ENCODE measurements around the gene ACD.
A peak's percentile ranks its signal among the peaks of the same experiment; 100 is the strongest.

Gene ACD

DNA sequence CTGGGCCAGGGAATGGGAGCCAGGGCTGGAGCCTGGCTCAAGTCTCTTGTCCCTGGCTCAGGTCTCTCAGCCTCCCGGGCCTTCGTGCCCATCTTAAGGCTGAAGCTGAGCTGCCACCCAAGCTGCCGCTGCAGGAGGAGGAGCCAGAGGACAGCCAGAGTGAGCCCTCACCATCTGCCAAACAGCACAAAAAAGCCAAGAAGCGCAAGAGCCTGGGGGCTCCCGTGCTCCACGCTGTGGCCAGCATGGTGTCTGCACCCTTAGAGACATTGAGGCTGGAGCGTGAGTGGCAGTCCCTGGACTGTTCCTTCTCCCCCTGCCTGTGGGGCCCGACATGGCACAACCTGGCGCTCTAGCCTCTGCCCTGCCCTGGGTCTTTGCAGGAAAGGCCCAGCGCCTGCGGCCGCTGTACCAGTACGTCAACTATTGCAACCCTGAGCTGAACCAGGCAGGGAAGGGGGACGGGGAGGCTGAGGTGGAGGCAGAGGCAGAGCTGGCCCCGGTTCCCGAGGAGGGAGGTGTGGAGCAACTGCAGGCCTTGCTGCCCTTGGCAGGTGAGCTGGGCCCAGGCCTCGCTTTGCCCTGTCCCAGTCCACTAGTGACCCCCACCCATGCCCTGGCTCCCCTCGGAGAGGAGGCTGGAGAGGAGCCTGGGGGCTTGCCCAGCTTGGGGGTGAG, 7.9 kb upstream of the ACD start:
- peak; percentile 90 for ATAC-seq
- TF ChIP-seq OSR1 (CRISPR knock-in tag; IDR thresholded peaks at IDR 0.05) (no peak), ESRRG (CRISPR knock-in tag; IDR thresholded peaks at IDR 0.05) (no peak), ZNF8 (CRISPR knock-in tag; IDR thresholded peaks at IDR 0.05) (no peak), TOX (CRISPR knock-in tag; IDR thresholded peaks at IDR 0.05; ENCODE audit: borderline replicate concordance) (no peak), BACH2 (CRISPR knock-in tag; IDR thresholded peaks at IDR 0.05; ENCODE audit: borderline replicate concordance) (no peak), ZNF70 (CRISPR knock-in tag; IDR thresholded peaks at IDR 0.05) (no peak), ZFP3 (CRISPR knock-in tag; IDR thresholded peaks at IDR 0.05) (no peak), ISL1 (CRISPR knock-in tag; IDR thresholded peaks at IDR 0.05) (no peak), CSDC2 (CRISPR knock-in tag; IDR thresholded peaks at IDR 0.05) (no peak), ZFP30 (CRISPR knock-in tag; IDR thresholded peaks at IDR 0.05) (no peak), TCF4 (CRISPR knock-in tag; IDR thresholded peaks at IDR 0.05; ENCODE audit: borderline replicate concordance) (no peak), ZNF565 (CRISPR knock-in tag; conservative IDR thresholded peaks at IDR 0.05; ENCODE audit: low read depth) (no peak), GLIS3 (CRISPR knock-in tag; IDR thresholded peaks at IDR 0.05) (no peak), ARNTL (CRISPR knock-in tag; IDR thresholded peaks at IDR 0.05; ENCODE audit: borderline replicate concordance, low read depth) (no peak)
- TF ChIP-seq, protein P1, sequence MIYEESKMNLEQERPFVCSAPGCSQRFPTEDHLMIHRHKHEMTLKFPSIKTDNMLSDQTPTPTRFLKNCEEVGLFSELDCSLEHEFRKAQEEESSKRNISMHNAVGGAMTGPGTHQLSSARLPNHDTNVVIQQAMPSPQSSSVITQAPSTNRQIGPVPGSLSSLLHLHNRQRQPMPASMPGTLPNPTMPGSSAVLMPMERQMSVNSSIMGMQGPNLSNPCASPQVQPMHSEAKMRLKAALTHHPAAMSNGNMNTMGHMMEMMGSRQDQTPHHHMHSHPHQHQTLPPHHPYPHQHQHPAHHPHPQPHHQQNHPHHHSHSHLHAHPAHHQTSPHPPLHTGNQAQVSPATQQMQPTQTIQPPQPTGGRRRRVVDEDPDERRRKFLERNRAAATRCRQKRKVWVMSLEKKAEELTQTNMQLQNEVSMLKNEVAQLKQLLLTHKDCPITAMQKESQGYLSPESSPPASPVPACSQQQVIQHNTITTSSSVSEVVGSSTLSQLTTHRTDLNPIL (CRISPR knock-in tag; IDR thresholded peaks at IDR 0.05; ENCODE audit: low read depth), result no peak
- TF ChIP-seq, protein P2, sequence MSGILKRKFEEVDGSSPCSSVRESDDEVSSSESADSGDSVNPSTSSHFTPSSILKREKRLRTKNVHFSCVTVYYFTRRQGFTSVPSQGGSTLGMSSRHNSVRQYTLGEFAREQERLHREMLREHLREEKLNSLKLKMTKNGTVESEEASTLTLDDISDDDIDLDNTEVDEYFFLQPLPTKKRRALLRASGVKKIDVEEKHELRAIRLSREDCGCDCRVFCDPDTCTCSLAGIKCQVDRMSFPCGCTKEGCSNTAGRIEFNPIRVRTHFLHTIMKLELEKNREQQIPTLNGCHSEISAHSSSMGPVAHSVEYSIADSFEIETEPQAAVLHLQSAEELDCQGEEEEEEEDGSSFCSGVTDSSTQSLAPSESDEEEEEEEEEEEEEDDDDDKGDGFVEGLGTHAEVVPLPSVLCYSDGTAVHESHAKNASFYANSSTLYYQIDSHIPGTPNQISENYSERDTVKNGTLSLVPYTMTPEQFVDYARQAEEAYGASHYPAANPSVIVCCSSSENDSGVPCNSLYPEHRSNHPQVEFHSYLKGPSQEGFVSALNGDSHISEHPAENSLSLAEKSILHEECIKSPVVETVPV (CRISPR knock-in tag; IDR thresholded peaks at IDR 0.05), result no peak
- TF ChIP-seq, protein P3, sequence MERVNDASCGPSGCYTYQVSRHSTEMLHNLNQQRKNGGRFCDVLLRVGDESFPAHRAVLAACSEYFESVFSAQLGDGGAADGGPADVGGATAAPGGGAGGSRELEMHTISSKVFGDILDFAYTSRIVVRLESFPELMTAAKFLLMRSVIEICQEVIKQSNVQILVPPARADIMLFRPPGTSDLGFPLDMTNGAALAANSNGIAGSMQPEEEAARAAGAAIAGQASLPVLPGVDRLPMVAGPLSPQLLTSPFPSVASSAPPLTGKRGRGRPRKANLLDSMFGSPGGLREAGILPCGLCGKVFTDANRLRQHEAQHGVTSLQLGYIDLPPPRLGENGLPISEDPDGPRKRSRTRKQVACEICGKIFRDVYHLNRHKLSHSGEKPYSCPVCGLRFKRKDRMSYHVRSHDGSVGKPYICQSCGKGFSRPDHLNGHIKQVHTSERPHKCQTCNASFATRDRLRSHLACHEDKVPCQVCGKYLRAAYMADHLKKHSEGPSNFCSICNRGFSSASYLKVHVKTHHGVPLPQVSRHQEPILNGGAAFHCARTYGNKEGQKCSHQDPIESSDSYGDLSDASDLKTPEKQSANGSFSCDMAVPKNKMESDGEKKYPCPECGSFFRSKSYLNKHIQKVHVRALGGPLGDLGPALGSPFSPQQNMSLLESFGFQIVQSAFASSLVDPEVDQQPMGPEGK (CRISPR knock-in tag; IDR thresholded peaks at IDR 0.05; ENCODE audit: borderline replicate concordance), result no peak
- TF ChIP-seq, protein P4, sequence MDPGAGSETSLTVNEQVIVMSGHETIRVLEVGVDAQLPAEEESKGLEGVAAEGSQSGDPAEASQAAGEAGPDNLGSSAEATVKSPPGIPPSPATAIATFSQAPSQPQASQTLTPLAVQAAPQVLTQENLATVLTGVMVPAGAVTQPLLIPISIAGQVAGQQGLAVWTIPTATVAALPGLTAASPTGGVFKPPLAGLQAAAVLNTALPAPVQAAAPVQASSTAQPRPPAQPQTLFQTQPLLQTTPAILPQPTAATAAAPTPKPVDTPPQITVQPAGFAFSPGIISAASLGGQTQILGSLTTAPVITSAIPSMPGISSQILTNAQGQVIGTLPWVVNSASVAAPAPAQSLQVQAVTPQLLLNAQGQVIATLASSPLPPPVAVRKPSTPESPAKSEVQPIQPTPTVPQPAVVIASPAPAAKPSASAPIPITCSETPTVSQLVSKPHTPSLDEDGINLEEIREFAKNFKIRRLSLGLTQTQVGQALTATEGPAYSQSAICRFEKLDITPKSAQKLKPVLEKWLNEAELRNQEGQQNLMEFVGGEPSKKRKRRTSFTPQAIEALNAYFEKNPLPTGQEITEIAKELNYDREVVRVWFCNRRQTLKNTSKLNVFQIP (CRISPR knock-in tag; IDR thresholded peaks at IDR 0.05; ENCODE audit: borderline replicate concordance, low read depth), result no peak

DNA sequence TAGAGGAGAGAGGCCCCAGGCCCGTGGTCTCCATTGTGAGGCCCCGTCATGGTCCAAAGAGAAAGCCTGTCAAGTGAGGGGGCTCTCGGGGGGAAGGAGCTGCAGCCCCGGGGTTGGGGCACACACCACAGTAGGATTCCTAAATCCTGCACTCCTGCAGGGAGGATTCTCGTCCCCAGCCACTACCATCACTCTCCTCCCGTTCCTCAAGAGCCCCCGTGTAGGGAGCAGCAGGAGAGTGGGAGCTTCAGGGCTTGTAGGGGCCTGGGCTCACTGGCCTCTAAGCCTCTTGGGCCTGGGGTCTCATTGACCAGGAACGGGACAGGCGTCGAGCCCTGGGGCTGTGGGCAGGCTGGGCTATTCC, 7.4 kb upstream of the ACD start:
- ATAC-seq, result no peak
- TF ChIP-seq GLIS3 (CRISPR knock-in tag; IDR thresholded peaks at IDR 0.05), result no peak
- TF ChIP-seq ESRRG (CRISPR knock-in tag; IDR thresholded peaks at IDR 0.05), result no peak
- TF ChIP-seq SNAI2 (CRISPR knock-in tag; IDR thresholded peaks at IDR 0.05), result no peak
- no peak for TF ChIP-seq ZC3H10 (CRISPR knock-in tag; IDR thresholded peaks at IDR 0.05)
- TF ChIP-seq, protein P1 (CRISPR knock-in tag; IDR thresholded peaks at IDR 0.05; ENCODE audit: low read depth), result no peak
- TF ChIP-seq, protein P2 (CRISPR knock-in tag; IDR thresholded peaks at IDR 0.05), result no peak
- TF ChIP-seq ZFP3 (CRISPR knock-in tag; IDR thresholded peaks at IDR 0.05), result no peak
- TF ChIP-seq RARB (CRISPR knock-in tag; IDR thresholded peaks at IDR 0.05), result no peak
- no peak for TF ChIP-seq ZFP30 (CRISPR knock-in tag; IDR thresholded peaks at IDR 0.05)
- no peak for TF ChIP-seq PPARA (CRISPR knock-in tag; IDR thresholded peaks at IDR 0.05; ENCODE audit: borderline replicate concordance)
- no peak for TF ChIP-seq CSDC2 (CRISPR knock-in tag; IDR thresholded peaks at IDR 0.05)
- TF ChIP-seq TCF4 (CRISPR knock-in tag; IDR thresholded peaks at IDR 0.05; ENCODE audit: borderline replicate concordance), result no peak
- no peak for TF ChIP-seq ZNF8 (CRISPR knock-in tag; IDR thresholded peaks at IDR 0.05)
- no peak for TF ChIP-seq BACH2 (CRISPR knock-in tag; IDR thresholded peaks at IDR 0.05; ENCODE audit: borderline replicate concordance)
